Activated naive CD4-positive, alpha-beta T cell treated with anti-CD3 and anti-CD28 coated beads, Interleukin-2, amount 50 U/mL, for 24 hours (primary cell): Measurements from ENCODE around the gene BCL11B.

Experiments
- H3K27ac Mint-ChIP-seq: one replicate; pipeline ENCODE4 v1.8.0; 2021; ENCODE audit warnings: mild to moderate bottlenecking, mixed read lengths
- H3K27me3 Mint-ChIP-seq: one replicate; pipeline ENCODE4 v1.8.0; 2021; ENCODE audit warnings: mixed read lengths
- H3K36me3 Mint-ChIP-seq: one replicate; pipeline ENCODE4 v1.8.0; 2021; ENCODE audit warnings: mixed read lengths
- H3K4me1 Mint-ChIP-seq: one replicate; pipeline ENCODE4 v1.8.0; 2021; ENCODE audit warnings: mixed read lengths
- H3K4me3 Mint-ChIP-seq: one replicate; pipeline ENCODE4 v1.8.0; 2021; ENCODE audit warnings: mild to moderate bottlenecking, mixed read lengths
- H3K9me3 Mint-ChIP-seq: one replicate; pipeline ENCODE4 v1.8.0; 2021; ENCODE audit warnings: mixed read lengths

Gene BCL11B

GRCh38 chr14:99244367-99244901 lies 27.6 kb downstream of the BCL11B start:
- Mint-ChIP-seq H3K4me1 (peaks cover 86% of the 10 kb centered on the region), H3K36me3 (peaks cover 4% of the 10 kb centered on the region), H3K27me3 (no peaks in the 10 kb centered on the region), H3K27ac (peak overlapping the region; percentile 100), H3K9me3 (no peaks in the 10 kb centered on the region), H3K4me3 (peak overlapping the region; percentile 92)

GRCh38 chr14:99242816-99243721 lies 28.9 kb downstream of the BCL11B start:
- peaks cover 86% of the 10 kb centered on the region for H3K4me1 Mint-ChIP-seq
- no peaks in the 10 kb centered on the region for H3K9me3 Mint-ChIP-seq
- H3K27ac Mint-ChIP-seq: peak overlapping the region; percentile 100
- no peaks in the 10 kb centered on the region for H3K27me3 Mint-ChIP-seq
- H3K36me3 Mint-ChIP-seq: peaks cover 3% of the 10 kb centered on the region
- peak overlapping the region; percentile 92 for H3K4me3 Mint-ChIP-seq

GRCh38 chr14:99242238-99242637 lies 29.8 kb downstream of the BCL11B start:
- Mint-ChIP-seq H3K27me3 (no peaks in the 10 kb centered on the region), H3K36me3 (peaks cover 3% of the 10 kb centered on the region), H3K27ac (peak overlapping the region; percentile 100), H3K9me3 (no peaks in the 10 kb centered on the region), H3K4me3 (peak overlapping the region; percentile 92), H3K4me1 (peaks cover 86% of the 10 kb centered on the region)

- Mint-ChIP-seq H3K4me3 (peak overlapping the region; percentile 92), H3K27me3 (no peaks in the 10 kb centered on the region), H3K36me3 (peaks cover 3% of the 10 kb centered on the region), H3K27ac (peak overlapping the region; percentile 100), H3K9me3 (no peaks in the 10 kb centered on the region), H3K4me1 (peaks cover 86% of the 10 kb centered on the region)
These were observed 30.5 kb downstream of the BCL11B start for GRCh38 chr14:99241325-99242010.

- H3K27me3 Mint-ChIP-seq: no peaks in the 10 kb centered on the region
- H3K27ac Mint-ChIP-seq: peak overlapping the region; percentile 100
- peak overlapping the region; percentile 92 for H3K4me3 Mint-ChIP-seq
- H3K36me3 Mint-ChIP-seq: peaks cover 3% of the 10 kb centered on the region
- H3K4me1 Mint-ChIP-seq: peaks cover 93% of the 10 kb centered on the region
- no peaks in the 10 kb centered on the region for H3K9me3 Mint-ChIP-seq
These were observed 31.2 kb downstream of the BCL11B start for GRCh38 chr14:99240627-99241324.

- H3K36me3 Mint-ChIP-seq: peaks cover 3% of the 10 kb centered on the region
- H3K4me1 Mint-ChIP-seq: peaks cover 100% of the 10 kb centered on the region
- peak overlapping the region; percentile 92 for H3K4me3 Mint-ChIP-seq
- H3K9me3 Mint-ChIP-seq: no peaks in the 10 kb centered on the region
- H3K27ac Mint-ChIP-seq: peak overlapping the region; percentile 100
- H3K27me3 Mint-ChIP-seq: no peaks in the 10 kb centered on the region
These were observed 32.3 kb downstream of the BCL11B start for GRCh38 chr14:99239661-99240092.

GRCh38 chr14:99238216-99238615 lies 33.8 kb downstream of the BCL11B start:
- Mint-ChIP-seq H3K27ac (peak overlapping the region; percentile 100), H3K27me3 (no peaks in the 10 kb centered on the region), H3K4me1 (peaks cover 100% of the 10 kb centered on the region), H3K36me3 (no peaks in the 10 kb centered on the region), H3K4me3 (peak overlapping the region; percentile 73), H3K9me3 (no peaks in the 10 kb centered on the region)

- H3K9me3 Mint-ChIP-seq: no peaks in the 10 kb centered on the region
- no peaks in the 10 kb centered on the region for H3K27me3 Mint-ChIP-seq
- peak overlapping the region; percentile 100 for H3K27ac Mint-ChIP-seq
- peaks cover 99% of the 10 kb centered on the region for H3K4me1 Mint-ChIP-seq
- no peaks in the 10 kb centered on the region for H3K36me3 Mint-ChIP-seq
- peak overlapping the region; percentile 73 for H3K4me3 Mint-ChIP-seq
These were observed 34.7 kb downstream of the BCL11B start for GRCh38 chr14:99237288-99237687.

- no peaks in the 10 kb centered on the region for H3K27me3 Mint-ChIP-seq
- no peaks in the 10 kb centered on the region for H3K9me3 Mint-ChIP-seq
- H3K4me3 Mint-ChIP-seq: peak overlapping the region; percentile 73
- no peaks in the 10 kb centered on the region for H3K36me3 Mint-ChIP-seq
- H3K27ac Mint-ChIP-seq: peak overlapping the region; percentile 100
- peaks cover 97% of the 10 kb centered on the region for H3K4me1 Mint-ChIP-seq
These were observed 35.4 kb downstream of the BCL11B start for GRCh38 chr14:99236386-99237138.

GRCh38 chr14:99235582-99236320 lies 36.2 kb downstream of the BCL11B start:
- no peaks in the 10 kb centered on the region for H3K27me3 Mint-ChIP-seq
- no peaks in the 10 kb centered on the region for H3K36me3 Mint-ChIP-seq
- H3K9me3 Mint-ChIP-seq: no peaks in the 10 kb centered on the region
- H3K4me1 Mint-ChIP-seq: peaks cover 90% of the 10 kb centered on the region
- H3K4me3 Mint-ChIP-seq: peak overlapping the region; percentile 73
- peak overlapping the region; percentile 100 for H3K27ac Mint-ChIP-seq

- Mint-ChIP-seq H3K27ac (peak overlapping the region; percentile 100), H3K4me3 (peak overlapping the region; percentile 73), H3K4me1 (peaks cover 90% of the 10 kb centered on the region), H3K27me3 (no peaks in the 10 kb centered on the region), H3K36me3 (no peaks in the 10 kb centered on the region), H3K9me3 (no peaks in the 10 kb centered on the region)
These were observed 36.9 kb downstream of the BCL11B start for GRCh38 chr14:99234961-99235571.

GRCh38 chr14:99234355-99234754 lies 37.6 kb downstream of the BCL11B start:
- H3K4me1 Mint-ChIP-seq: peaks cover 90% of the 10 kb centered on the region
- H3K27me3 Mint-ChIP-seq: no peaks in the 10 kb centered on the region
- no peaks in the 10 kb centered on the region for H3K9me3 Mint-ChIP-seq
- H3K27ac Mint-ChIP-seq: peak overlapping the region; percentile 97
- H3K4me3 Mint-ChIP-seq: peak overlapping the region; percentile 73
- H3K36me3 Mint-ChIP-seq: no peaks in the 10 kb centered on the region

- Mint-ChIP-seq H3K27ac (peak overlapping the region; percentile 97), H3K4me3 (peak overlapping the region; percentile 73), H3K4me1 (peaks cover 90% of the 10 kb centered on the region), H3K36me3 (peaks cover 5% of the 10 kb centered on the region), H3K9me3 (no peaks in the 10 kb centered on the region), H3K27me3 (no peaks in the 10 kb centered on the region)
These were observed 38.6 kb downstream of the BCL11B start for GRCh38 chr14:99233222-99234035.
